GM12892 (cell line): ENCODE measurements around the gene PSMC6.

Source experiments
- POLR2A ChIP-seq: IDR thresholded peaks from 2 replicates; pipeline ENCODE4 v1.6.1; 2011; ENCODE audit warnings: low read depth, low read length, control low read depth
- POLR2AphosphoS5 ChIP-seq: IDR thresholded peaks from 2 replicates; pipeline ENCODE4 v1.6.1; 2011; ENCODE audit warnings: low read depth, low read length, control low read depth
- TAF1 ChIP-seq: IDR thresholded peaks from 2 replicates; pipeline ENCODE4 v1.6.1; 2011; ENCODE audit warnings: low read depth, mild to moderate bottlenecking, control low read depth, low read length, borderline replicate concordance

DNA sequence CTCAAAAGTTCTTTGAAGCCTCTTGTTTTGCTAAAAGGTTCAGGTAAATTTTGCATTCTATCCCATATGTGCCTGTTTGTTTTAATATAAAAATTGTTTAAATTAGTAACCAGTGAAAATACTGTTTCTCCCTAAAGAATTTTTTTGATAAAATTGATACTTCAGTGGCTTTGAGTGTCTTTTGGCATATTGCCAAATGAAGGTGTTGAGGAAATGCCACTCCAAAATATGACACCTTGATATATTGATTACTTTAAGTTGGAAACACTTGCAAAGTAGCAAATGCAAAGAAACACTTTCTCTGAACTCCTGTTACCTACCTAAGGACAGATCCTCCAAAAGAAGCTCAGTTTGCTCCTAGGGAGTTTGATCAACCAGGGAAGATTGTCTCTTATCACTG is 31.4 kb downstream of the PSMC6 start:
- TF ChIP-seq TAF1 (no peak), POLR2A (no peak), POLR2AphosphoS5 (no peak)
